Subcutaneous abdominal adipose tissue (tissue), 5 donors: ENCODE data around the gene CTXND2.
"Not testable (repeated sequence)": the region's sequence is repeated elsewhere in the genome, so short reads cannot be mapped to it uniquely, and the experiment has no call there.

Experiments
- H3K27ac ChIP-seq: one replicate; pipeline ENCODE4 v1.7.0; 2013; ENCODE audit warnings: low read depth, mild to moderate bottlenecking, inconsistent platforms, low read length, moderate library complexity
- H3K27me3 ChIP-seq, 5 donors: one replicate each; pipeline ENCODE4 v1.7.0; 2013; ENCODE audit warnings: low read length in 5 of 5, inconsistent platforms in 1 of 5; ENCODE audit not compliant: control insufficient read depth in 5 of 5, insufficient read depth in 4 of 5
- H3K36me3 ChIP-seq, 5 donors: one replicate each; pipeline ENCODE4 v1.7.0; 2013; ENCODE audit warnings: low read length in 5 of 5; ENCODE audit not compliant: control insufficient read depth in 5 of 5, insufficient read depth in 5 of 5
- H3K4me1 ChIP-seq, 5 donors: one replicate each; pipeline ENCODE4 v1.7.0; 2013; ENCODE audit warnings: low read length in 5 of 5, mild to moderate bottlenecking in 3 of 5, moderate library complexity in 1 of 5; ENCODE audit not compliant: control insufficient read depth in 5 of 5, insufficient read depth in 5 of 5
- H3K4me3 ChIP-seq, 5 donors: one replicate each; pipeline ENCODE4 v1.7.0; 2013; ENCODE audit warnings: low read length in 5 of 5, low read depth in 1 of 5
- H3K9ac ChIP-seq, 5 donors: one replicate each; pipeline ENCODE4 v1.7.0; 2013; ENCODE audit warnings: low read length in 5 of 5, mild to moderate bottlenecking in 4 of 5, moderate library complexity in 3 of 5
- H3K9me3 ChIP-seq, 5 donors: one replicate each; pipeline ENCODE4 v1.7.0; 2013; ENCODE audit warnings: low read length in 5 of 5; ENCODE audit not compliant: control insufficient read depth in 5 of 5
- donor health status: healthy.
- donor health status: healthy.
- donor health status: healthy.
- donor health status: healthy.
- donor health status: healthy.

The CTXND2 gene

GRCh38 chr1:150909585-150910180 lies 22.7 kb downstream of the CTXND2 start:
- Histone ChIP-seq H3K27me3 (no peaks in the 10 kb centered on the region), H3K9ac (no peak overlapping the region), H3K36me3 (no peaks in the 10 kb centered on the region), H3K4me3 (no peak overlapping the region), H3K27ac (no peak overlapping the region), H3K4me1 (no peaks in the 10 kb centered on the region), H3K9me3 (no peaks in the 10 kb centered on the region)

- no peak overlapping the region for H3K27ac ChIP-seq
- H3K4me1 ChIP-seq, result no peaks in the 10 kb centered on the region
- H3K9ac ChIP-seq, result no peak overlapping the region
- H3K27me3 ChIP-seq, result no peaks in the 10 kb centered on the region
- no peaks in the 10 kb centered on the region for H3K9me3 ChIP-seq
- H3K36me3 ChIP-seq, result no peaks in the 10 kb centered on the region
- H3K4me3 ChIP-seq, result no peak overlapping the region
Measured at GRCh38 chr1:150912623-150913022, 25.7 kb downstream of the CTXND2 start.

- H3K4me3 ChIP-seq, result no peak overlapping the region
- H3K4me1 ChIP-seq, result no peaks in the 10 kb centered on the region
- no peak overlapping the region for H3K27ac ChIP-seq
- H3K27me3 ChIP-seq, result no peaks in the 10 kb centered on the region
- H3K36me3 ChIP-seq, result no peaks in the 10 kb centered on the region
- H3K9ac ChIP-seq, result no peak overlapping the region
- no peaks in the 10 kb centered on the region for H3K9me3 ChIP-seq
Measured at GRCh38 chr1:150917387-150917786, 30.5 kb downstream of the CTXND2 start.

DNA sequence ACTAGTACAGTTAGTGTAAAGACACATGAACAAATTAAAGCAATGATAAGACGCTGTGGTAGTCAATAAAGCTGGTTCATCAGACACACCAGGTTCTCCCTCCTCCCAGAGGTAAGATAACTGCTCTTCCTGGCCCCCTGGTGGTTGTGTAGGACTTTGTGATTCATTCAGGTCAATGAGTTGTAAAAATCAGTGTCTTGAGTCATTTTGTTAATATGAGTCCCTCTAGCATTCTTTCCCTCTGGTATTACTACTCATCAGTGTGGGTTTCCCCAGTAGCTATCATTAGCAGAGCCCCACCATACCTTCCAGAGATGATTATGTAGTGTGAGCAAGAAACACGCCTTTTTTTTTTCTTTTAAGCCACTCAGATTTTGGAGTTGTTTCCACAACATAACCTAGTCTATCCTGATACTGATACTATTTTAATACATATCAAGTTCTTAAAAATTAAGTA lies 35.6 kb downstream of the CTXND2 start:
- peaks cover 0 to 15% (median 9%) of the 10 kb centered on the region in 5 donors for H3K4me1 ChIP-seq
- no peaks in the 10 kb centered on the region for H3K9me3 ChIP-seq
- H3K36me3 ChIP-seq, result peaks cover 0 to under 1% (median under 1%) of the 10 kb centered on the region in 5 donors
- H3K27ac ChIP-seq, result no peak overlapping the region
- no peaks in the 10 kb centered on the region for H3K27me3 ChIP-seq
- no peak overlapping the region for H3K4me3 ChIP-seq
- no peak overlapping the region for H3K9ac ChIP-seq

- peaks cover 10 to 17% (median 14%) of the 10 kb centered on the region in 5 donors for H3K36me3 ChIP-seq
- no peak overlapping the region for H3K9ac ChIP-seq
- peaks cover 0 to 18% (median 12%) of the 10 kb centered on the region in 5 donors for H3K4me1 ChIP-seq
- no peaks in the 10 kb centered on the region for H3K27me3 ChIP-seq
- no peak overlapping the region for H3K27ac ChIP-seq
- no peaks in the 10 kb centered on the region for H3K9me3 ChIP-seq
- H3K4me3 ChIP-seq, result peak overlapping the region in 2 of 5 donors; percentile 18 to 93
Measured at GRCh38 chr1:150925080-150925479, 38.1 kb downstream of the CTXND2 start.

DNA sequence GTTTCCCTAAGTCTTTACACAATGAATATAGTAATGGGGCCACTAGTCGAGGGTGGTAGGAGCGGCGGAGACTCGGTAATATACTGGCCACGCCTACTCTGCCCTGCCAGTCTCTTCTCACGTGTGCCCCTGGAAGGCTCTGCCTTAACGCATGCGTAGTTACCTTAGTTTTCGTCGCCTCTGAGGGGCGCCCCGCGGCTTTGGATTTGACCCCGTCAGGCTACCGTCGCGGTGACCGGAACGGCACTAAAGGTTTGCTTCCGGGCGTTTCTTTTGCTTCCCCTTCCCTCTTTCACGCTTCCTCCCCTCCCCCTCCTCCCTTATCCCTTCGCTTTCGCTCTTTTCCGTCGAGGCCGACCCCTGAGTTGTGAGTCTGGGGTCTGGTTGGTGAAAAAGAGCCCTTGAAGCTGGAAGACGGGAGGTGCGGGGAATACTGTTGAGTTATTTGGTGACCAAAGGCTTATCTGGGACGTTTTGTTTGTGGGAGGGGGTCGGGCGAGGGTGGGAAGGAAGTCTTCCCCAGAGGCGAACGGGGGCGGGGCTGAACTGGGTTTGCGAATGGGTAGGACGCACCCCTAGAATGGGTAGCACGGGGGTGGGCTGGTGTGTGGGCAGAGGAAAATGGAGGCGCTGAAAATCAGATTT lies 39.3 kb downstream of the CTXND2 start, which contains the start of gene SETDB1:
Gene SETDB1 (plus strand): TSS at position 267 of the 645 bp plus-strand sequence. CDS start 1,352 bp downstream, outside the sequence.
- H3K9me3 ChIP-seq, result no peaks in the 10 kb centered on the region
- peak within 1 kb of the TSS; percentile 74 for H3K27ac ChIP-seq
- H3K4me1 ChIP-seq, result peaks cover 0 to 18% (median 12%) of the 10 kb centered on the region in 5 donors
- H3K9ac ChIP-seq, result peak within 1 kb of the TSS; percentile 73 to 87 (median 84)
- H3K4me3 ChIP-seq, result peak within 1 kb of the TSS; percentile 79 to 93 (median 88)
- H3K27me3 ChIP-seq, result no peaks in the 10 kb centered on the region
- H3K36me3 ChIP-seq, result peaks cover 12 to 25% (median 21%) of the 10 kb centered on the region in 5 donors

- Histone ChIP-seq H3K4me1 (peaks cover 0 to 18% (median 12%) of the 10 kb centered on the region in 5 donors), H3K36me3 (peaks cover 16 to 33% (median 27%) of the 10 kb centered on the region in 5 donors), H3K9me3 (peaks cover 0 to 4% (median 0%) of the 10 kb centered on the region in 5 donors), H3K4me3 (no peak overlapping the region), H3K27ac (no peak overlapping the region), H3K27me3 (no peaks in the 10 kb centered on the region), H3K9ac (no peak overlapping the region)
Measured at GRCh38 chr1:150927624-150928023, 40.7 kb downstream of the CTXND2 start.

- Histone ChIP-seq H3K9ac (no peak overlapping the region), H3K4me1 (peaks cover 0 to 18% (median 12%) of the 10 kb centered on the region in 5 donors), H3K27ac (no peak overlapping the region), H3K27me3 (no peaks in the 10 kb centered on the region), H3K36me3 (peaks cover 18 to 37% (median 28%) of the 10 kb centered on the region in 5 donors), H3K4me3 (no peak overlapping the region), H3K9me3 (peaks cover 0 to 4% (median 0%) of the 10 kb centered on the region in 5 donors)
Measured at GRCh38 chr1:150928286-150928685, 41.4 kb downstream of the CTXND2 start.

GRCh38 chr1:150928775-150929174 lies 41.8 kb downstream of the CTXND2 start:
- not testable (repeated sequence) for H3K4me3 ChIP-seq, H3K27ac ChIP-seq, H3K9ac ChIP-seq, H3K9me3 ChIP-seq, H3K27me3 ChIP-seq
- H3K4me1 ChIP-seq, result peaks cover 0 to 18% (median 12%) of the 10 kb centered on the region in 5 donors
- H3K36me3 ChIP-seq, result peaks cover 18 to 39% (median 28%) of the 10 kb centered on the region in 5 donors

DNA sequence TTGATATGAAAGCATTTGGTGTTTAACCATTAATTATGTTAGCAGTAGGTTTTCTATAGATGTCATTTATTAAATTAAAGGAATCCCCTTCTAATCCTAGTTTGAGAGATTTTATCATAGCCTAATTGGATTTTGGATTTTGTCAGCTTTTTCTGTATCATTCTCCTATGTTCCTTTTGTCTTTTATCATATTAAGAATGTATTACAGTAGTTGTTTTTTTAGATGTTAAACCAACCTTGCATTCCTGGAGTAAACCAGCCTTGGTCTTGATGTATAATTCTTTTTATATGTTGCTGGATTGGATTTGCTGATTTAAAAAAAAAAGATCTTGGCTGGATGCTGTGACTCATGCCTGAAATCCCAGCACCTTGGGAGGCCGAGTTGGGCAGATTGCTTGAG lies 44.8 kb downstream of the CTXND2 start:
- Histone ChIP-seq H3K36me3 (peaks cover 22 to 47% (median 39%) of the 10 kb centered on the region in 5 donors), H3K27ac (no peak overlapping the region)

More for the DNA sequence above, 44.8 kb downstream of the CTXND2 start:
- Histone ChIP-seq H3K4me3 (no peak overlapping the region), H3K27me3 (no peaks in the 10 kb centered on the region), H3K9me3 (peaks cover 0 to 4% (median 0%) of the 10 kb centered on the region in 5 donors), H3K9ac (no peak overlapping the region), H3K4me1 (peaks cover 0 to 11% (median 10%) of the 10 kb centered on the region in 5 donors)
